ENCODE measurements around the gene AP3S2.
"Not testable (repeated sequence)": the region's sequence is repeated elsewhere in the genome, so short reads cannot be mapped to it uniquely, and the experiment has no call there.

AP3S2 gene

DNA sequence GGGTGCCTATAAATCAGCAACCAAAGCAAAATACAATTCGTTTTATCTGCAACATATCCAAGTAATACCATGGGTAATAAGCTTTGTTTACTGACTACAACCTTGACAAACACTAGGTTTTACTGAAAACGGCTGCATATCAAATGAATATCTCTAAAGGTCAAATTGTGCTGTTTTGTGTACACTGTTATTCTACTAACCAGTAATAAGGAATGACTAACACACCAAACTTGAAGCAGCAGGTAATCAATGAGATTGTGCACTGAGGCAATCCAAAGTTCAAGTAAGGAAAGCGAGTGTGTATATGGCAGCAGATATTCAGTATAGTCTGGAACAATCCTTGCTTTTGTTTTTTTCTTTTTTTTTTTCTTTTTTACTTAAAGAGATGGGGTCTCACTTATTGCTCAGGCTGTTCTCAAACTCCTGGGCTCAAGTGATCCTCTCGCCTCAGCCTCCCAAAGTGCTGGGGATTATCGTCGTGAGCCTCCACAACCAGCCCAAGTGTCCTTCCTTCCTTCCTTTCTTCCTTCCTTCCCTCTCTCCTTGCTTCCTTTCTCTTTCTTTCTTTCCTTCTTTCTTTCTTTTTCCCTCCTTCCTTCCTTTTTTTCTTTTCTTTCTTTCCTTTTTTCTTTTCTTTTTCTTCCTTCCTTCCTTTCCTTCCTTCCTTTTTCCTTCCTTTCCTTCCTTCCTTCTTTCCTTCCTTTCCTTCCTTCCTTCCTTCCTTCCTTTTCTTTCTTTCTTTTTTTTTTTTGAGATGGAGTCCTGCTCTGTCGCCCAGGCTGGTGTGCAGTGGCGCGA lies 34.9 kb downstream of the AP3S2 start:
- no peak overlapping the region for H3K4me3 ChIP-seq (ENCODE audit: low read length)
- no peak for DNase-seq (ENCODE audit: low read depth)
- TF ChIP-seq, protein P1, sequence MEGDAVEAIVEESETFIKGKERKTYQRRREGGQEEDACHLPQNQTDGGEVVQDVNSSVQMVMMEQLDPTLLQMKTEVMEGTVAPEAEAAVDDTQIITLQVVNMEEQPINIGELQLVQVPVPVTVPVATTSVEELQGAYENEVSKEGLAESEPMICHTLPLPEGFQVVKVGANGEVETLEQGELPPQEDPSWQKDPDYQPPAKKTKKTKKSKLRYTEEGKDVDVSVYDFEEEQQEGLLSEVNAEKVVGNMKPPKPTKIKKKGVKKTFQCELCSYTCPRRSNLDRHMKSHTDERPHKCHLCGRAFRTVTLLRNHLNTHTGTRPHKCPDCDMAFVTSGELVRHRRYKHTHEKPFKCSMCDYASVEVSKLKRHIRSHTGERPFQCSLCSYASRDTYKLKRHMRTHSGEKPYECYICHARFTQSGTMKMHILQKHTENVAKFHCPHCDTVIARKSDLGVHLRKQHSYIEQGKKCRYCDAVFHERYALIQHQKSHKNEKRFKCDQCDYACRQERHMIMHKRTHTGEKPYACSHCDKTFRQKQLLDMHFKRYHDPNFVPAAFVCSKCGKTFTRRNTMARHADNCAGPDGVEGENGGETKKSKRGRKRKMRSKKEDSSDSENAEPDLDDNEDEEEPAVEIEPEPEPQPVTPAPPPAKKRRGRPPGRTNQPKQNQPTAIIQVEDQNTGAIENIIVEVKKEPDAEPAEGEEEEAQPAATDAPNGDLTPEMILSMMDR (IDR thresholded peaks at IDR 0.05; ENCODE audit: insufficient read depth, low read depth, low read length, missing control alignments), result no peak

DNA sequence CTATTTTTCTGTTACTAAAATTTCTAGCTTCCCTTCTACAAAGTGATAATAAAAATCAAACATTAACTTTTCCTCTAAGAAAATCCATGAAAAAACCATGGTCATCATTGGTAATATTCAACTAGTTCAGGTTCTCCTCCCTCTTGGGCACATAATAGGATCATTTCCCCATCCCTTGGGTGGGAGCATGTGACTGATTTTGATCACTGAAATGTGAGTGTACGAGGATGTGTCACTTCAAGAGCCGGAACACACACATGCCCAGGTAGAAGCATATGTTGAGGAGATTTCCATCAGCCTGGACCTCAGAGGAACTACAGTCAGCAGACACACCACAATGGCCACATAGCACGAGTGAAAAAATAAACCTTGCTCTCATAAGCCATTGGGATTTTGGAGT lies 36.1 kb downstream of the AP3S2 start:
- no peak overlapping the region for H3K4me3 ChIP-seq (ENCODE audit: low read length)
- no peak for DNase-seq (ENCODE audit: low read depth)
- TF ChIP-seq, protein P1 (IDR thresholded peaks at IDR 0.05; ENCODE audit: insufficient read depth, low read depth, low read length, missing control alignments), result no peak

DNA sequence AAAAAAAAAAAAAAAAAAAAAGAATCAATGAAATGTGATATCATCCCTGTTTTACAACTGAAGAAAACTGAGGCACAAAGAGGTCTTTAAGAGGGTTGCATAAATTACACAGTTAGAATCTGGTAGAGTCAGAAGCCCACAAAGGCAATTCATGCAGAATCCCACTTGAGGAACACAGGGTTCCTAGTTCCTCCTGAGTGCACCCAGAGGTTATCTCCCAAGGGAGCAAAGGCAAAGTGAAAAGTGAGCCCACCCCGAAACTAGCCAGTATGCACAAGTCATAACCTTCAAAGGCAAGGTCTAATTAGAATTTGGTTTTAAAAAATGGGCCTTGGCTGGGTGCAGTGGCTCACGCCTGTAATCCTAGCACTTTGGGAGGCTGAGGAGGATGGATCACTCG lies 37.8 kb downstream of the AP3S2 start:
- no peak overlapping the region for H3K4me3 ChIP-seq (ENCODE audit: low read length)
- TF ChIP-seq, protein P1 (IDR thresholded peaks at IDR 0.05; ENCODE audit: insufficient read depth, low read depth, low read length, missing control alignments), result no peak
- no peak for DNase-seq (ENCODE audit: low read depth)

DNA sequence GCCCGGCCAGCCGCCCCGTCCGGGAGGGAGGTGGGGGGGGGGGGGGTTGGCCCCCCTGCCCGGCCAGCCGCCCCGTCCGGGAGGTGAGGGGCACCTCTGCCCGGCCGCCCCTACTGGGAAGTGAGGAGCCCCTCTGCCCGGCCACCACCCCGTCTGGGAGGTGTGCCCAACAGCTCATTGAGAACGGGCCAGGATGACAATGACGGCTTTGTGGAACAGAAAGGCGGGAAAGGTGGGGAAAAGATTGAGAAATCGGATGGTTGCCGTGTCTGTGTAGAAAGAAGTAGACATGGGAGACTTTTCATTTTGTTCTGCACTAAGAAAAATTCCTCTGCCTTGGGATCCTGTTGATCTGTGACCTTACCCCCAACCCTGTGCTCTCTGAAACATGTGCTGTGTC lies 38.9 kb downstream of the AP3S2 start:
- H3K4me3 ChIP-seq (ENCODE audit: low read length); DNase-seq (ENCODE audit: low read depth): not testable (repeated sequence)

DNA sequence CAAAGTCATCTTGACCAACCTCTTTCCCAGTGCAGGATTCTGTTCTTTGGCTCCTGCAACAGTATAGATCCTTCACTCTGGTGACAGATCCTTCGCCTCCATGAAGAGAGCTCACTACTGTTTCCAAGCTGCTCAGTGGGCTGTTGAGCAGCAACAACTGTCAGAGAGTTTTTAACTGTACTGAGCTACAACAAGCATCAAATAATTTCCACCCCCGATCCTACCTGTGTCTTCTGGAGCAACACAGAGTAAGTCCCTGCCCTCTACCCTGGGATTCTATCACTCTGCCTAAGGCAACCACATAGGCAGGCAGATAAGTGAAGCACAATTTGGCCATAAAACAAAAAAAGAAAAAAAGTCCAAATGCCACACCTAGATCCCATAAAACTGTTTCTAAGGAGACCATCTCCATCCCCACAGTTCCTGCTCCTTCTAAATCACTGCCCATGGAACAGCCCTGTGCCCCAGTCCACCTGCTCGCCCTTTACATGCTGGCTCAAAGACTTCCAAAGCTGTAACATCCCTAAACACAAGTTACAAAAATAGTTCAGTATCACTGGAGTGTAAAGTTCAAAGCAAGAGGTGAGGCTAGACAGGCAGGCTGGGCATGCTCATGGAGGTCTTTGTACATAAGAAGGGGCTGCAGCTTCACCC lies 41.3 kb downstream of the AP3S2 start:
- TF ChIP-seq, protein P1 (IDR thresholded peaks at IDR 0.05; ENCODE audit: insufficient read depth, low read depth, low read length, missing control alignments), result no peak
- DNase-seq (ENCODE audit: low read depth), result no peak
- H3K4me3 ChIP-seq (ENCODE audit: low read length), result no peak overlapping the region

DNA sequence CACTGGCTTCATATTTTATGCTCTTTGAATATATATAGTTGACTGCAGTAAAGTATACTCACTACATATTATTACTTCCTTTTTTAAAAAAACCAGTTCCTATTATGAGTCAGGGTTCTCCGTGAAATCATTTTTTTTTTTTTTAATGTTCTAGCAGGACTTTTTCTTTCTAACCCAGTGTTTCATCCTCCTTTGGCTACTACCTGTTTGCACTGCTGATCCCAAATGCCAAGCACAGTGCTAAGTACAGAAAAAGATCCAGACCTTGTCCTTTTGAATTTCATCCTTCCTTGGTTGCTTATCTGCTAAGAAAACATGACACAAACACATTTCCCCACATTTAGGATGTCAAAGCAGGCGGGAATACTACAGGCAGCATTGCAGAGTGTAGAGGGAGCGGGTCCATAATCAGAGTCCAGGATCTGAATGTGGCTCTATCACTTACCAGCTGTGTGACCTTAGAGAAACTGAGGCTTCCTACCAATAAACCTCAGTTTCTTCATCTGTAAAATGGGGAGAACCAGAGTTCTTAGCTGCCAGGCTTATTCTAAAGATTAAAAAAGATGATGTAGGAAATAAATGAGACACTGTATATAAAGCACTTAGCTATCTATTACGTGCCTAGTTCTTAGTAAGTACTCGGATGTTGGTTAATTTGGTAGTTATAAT lies 42.0 kb downstream of the AP3S2 start:
- TF ChIP-seq, protein P1 (IDR thresholded peaks at IDR 0.05; ENCODE audit: insufficient read depth, low read depth, low read length, missing control alignments), result no peak
- DNase-seq (ENCODE audit: low read depth), result peak; percentile 31
- H3K4me3 ChIP-seq (ENCODE audit: low read length), result no peak overlapping the region

DNA sequence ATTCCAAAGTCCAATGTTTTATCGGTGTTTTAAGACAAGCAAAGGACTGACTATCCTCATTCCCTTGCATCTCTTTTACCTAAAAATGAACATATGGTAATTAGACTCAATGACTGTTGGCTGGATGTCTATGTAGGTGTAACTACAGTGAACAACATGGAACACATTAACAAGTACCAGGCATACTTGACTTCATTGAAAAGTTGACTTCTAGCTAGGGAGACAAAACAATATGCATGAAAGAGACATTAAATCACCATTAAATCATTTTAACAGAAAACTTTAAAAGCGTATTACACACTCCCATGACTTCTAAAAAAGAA lies 44.9 kb downstream of the AP3S2 start:
- no peak overlapping the region for H3K4me3 ChIP-seq (ENCODE audit: low read length)
- TF ChIP-seq, protein P1 (IDR thresholded peaks at IDR 0.05; ENCODE audit: insufficient read depth, low read depth, low read length, missing control alignments), result no peak
- no peak for DNase-seq (ENCODE audit: low read depth)

Measured in epithelial cell of esophagus (primary cell).